K562 (cell line): ENCODE results near the gene FN1. TPM values are rescaled to one million over a fixed set of nuclear protein-coding genes. Genes with fewer than 3 reads are reported as not detected.

Experiments
- MGA ChIP-seq: fragments of 450-650 bp; IDR thresholded peaks from 2 replicates; pipeline ENCODE4 v1.6.1; 2016; ENCODE audit warnings: mild to moderate bottlenecking, moderate library complexity
- SUPT5H ChIP-seq: fragments of 450-650 bp; IDR thresholded peaks from 2 replicates; pipeline ENCODE4 v1.6.1; 2016
- ZBTB40 ChIP-seq, 2 experiments: fragments of 450-650 bp in 1 of 2; sonication (generic) in 1 of 2; formaldehyde crosslinking in 1 of 2; IDR thresholded peaks; 2 replicates each; pipeline versions ENCODE4 v1.7.1 to v1.9.0; 2016 to 2022; ENCODE audit warnings: inconsistent platforms in 1 of 2, mild to moderate bottlenecking in 1 of 2, missing genetic modification reagents in 1 of 2
- polyA plus RNA-seq, 8 experiments: library from polyadenylated mRNA; depleted of rRNA in 4 of 8; stranded (reverse) in 5 of 8; unstranded in 3 of 8; fragments of >200 nt; fragmentation: Nextera tagmentation in 2 of 8; fragmentation: Illumina TruSeq in 1 of 8; extraction: Ambion mirVana in 2 of 8; extraction: Trizol in 1 of 8; gene quantifications; 2 replicates each; pipeline versions ENCODE4 v1.2.1 to v1.2.3, GENCODE V29; 2011 to 2014; ENCODE audit warnings: inconsistent platforms in 1 of 8, missing spikeins in 1 of 8
- total RNA-seq, 7 experiments: library from RNA; depleted of rRNA in 6 of 7; stranded (reverse); fragments of >200 nt in 6 of 7; fragmentation: Illumina TruSeq in 2 of 7; extraction: Trizol in 2 of 7; gene quantifications; 2 replicates each; pipeline versions ENCODE4 v1.2.1 to v1.2.3, GENCODE V29; 2011 to 2021; ENCODE audit warnings: low replicate concordance in 1 of 7

FN1 gene
- total and polyA plus RNA-seq, 9 of the 15 experiments (the other 6 are each of a cell fraction or from before 2014, with no cell fraction given) = 7.4 to 19.1 (median 11.2) TPM

- TF ChIP-seq ZBTB40 (IDR thresholded peaks at IDR 0.05) (no peak), ZBTB40 (CRISPR knock-in tag; IDR thresholded peaks at IDR 0.05) (no peak), MGA (peak; percentile 54), SUPT5H (no peak)
Measured at GRCh38 chr2:215420471-215420935, 15.4 kb downstream of the FN1 start (continued).
